Suprapubic skin (tissue), 4 donors: ENCODE results near the gene CFAP161. TPM values are rescaled to one million over a fixed set of nuclear protein-coding genes. Genes with fewer than 3 reads are reported as not detected.

Source experiments
- DNase-seq, 2 donors: peaks; one replicate each; pipeline ENCODE4 v3.0.0-alpha.2; 2019; ENCODE audit warnings: low spot score in 2 of 2
- H3K27ac ChIP-seq: fragments of 200-600 bp; sonication (generic); one replicate; pipeline ENCODE4 v1.5.1; 2019
- H3K27me3 ChIP-seq: fragments of 200-600 bp; sonication (generic); one replicate; pipeline ENCODE4 v1.5.1; 2019
- H3K36me3 ChIP-seq: fragments of 200-600 bp; sonication (generic); one replicate; pipeline ENCODE4 v1.5.1; 2019
- H3K4me1 ChIP-seq: fragments of 200-600 bp; sonication (generic); one replicate; pipeline ENCODE4 v1.5.1; 2019
- H3K4me3 ChIP-seq: fragments of 200-600 bp; sonication (generic); one replicate; pipeline ENCODE4 v1.5.1; 2019; ENCODE audit warnings: mild to moderate bottlenecking
- H3K9me3 ChIP-seq: fragments of 200-600 bp; sonication (generic); one replicate; pipeline ENCODE4 v1.5.1; 2019
- CTCF ChIP-seq, 2 donors: fragments of 200-600 bp in 1 of 2; fragments of 450-650 bp in 1 of 2; sonication (generic) in 1 of 2; IDR thresholded peaks; one replicate each; pipeline ENCODE4 v1.5.1; 2016 to 2019; ENCODE audit warnings: antibody characterized with exemption in 2 of 2, mild to moderate bottlenecking in 1 of 2, moderate library complexity in 1 of 2
- EP300 ChIP-seq: sonication (generic); formaldehyde crosslinking; IDR thresholded peaks from one replicate; pipeline ENCODE4 v1.6.1; 2017; ENCODE audit warnings: antibody characterized with exemption
- POLR2A ChIP-seq, 2 donors: fragments of 450-650 bp; IDR thresholded peaks; one replicate each; pipeline ENCODE4 v1.6.1; 2017; ENCODE audit warnings: antibody characterized with exemption in 2 of 2, mild to moderate bottlenecking in 2 of 2, moderate library complexity in 2 of 2
- POLR2AphosphoS5 ChIP-seq, 3 donors: sonication (generic); formaldehyde crosslinking; IDR thresholded peaks; one replicate each; pipeline ENCODE4 v1.6.1; 2017; ENCODE audit warnings: antibody characterized with exemption in 3 of 3
- WGBS: methylation state at CpG from one replicate; pipeline ENCODE4 v1.1.5; 2018; 5-methylcytosine and 5-hydroxymethylcytosine counted together
- total RNA-seq, 4 donors: library from RNA; depleted of rRNA; stranded (reverse); fragments of >200 nt; gene quantifications; one replicate each; pipeline ENCODE4 v1.1.0, GENCODE V29; 2016

CFAP161 gene
- total RNA-seq, 4 donors from 2014 or later, result 2.3 TPM; not detected in 3

- no peak for DNase-seq
- Histone ChIP-seq H3K27me3 (no peaks in the 10 kb centered on the region), H3K27ac (no peak overlapping the region), H3K36me3 (no peaks in the 10 kb centered on the region), H3K9me3 (no peaks in the 10 kb centered on the region), H3K4me1 (no peaks in the 10 kb centered on the region), H3K4me3 (no peak overlapping the region)
- TF ChIP-seq POLR2AphosphoS5 (IDR thresholded peaks at IDR 0.05), result no peak
- TF ChIP-seq CTCF (IDR thresholded peaks at IDR 0.05), result no peak
- TF ChIP-seq EP300, result no peak
- TF ChIP-seq POLR2A (IDR thresholded peaks at IDR 0.05), result no peak
- 89% methylated on average over 1 of the region's 1 CpG for WGBS
Measured at GRCh38 chr15:81146006-81146405, 11.9 kb downstream of the CFAP161 start.

GRCh38 chr15:81146466-81146865 is 12.4 kb downstream of the CFAP161 start:
- Histone ChIP-seq H3K4me3 (no peak overlapping the region), H3K27ac (no peak overlapping the region), H3K9me3 (no peaks in the 10 kb centered on the region), H3K27me3 (no peaks in the 10 kb centered on the region), H3K4me1 (no peaks in the 10 kb centered on the region), H3K36me3 (no peaks in the 10 kb centered on the region)
- WGBS, result 76% methylated on average over 1 of the region's 1 CpG
- TF ChIP-seq EP300 (no peak), POLR2AphosphoS5 (IDR thresholded peaks at IDR 0.05) (no peak), POLR2A (IDR thresholded peaks at IDR 0.05) (no peak), CTCF (IDR thresholded peaks at IDR 0.05) (no peak)
- no peak for DNase-seq

GRCh38 chr15:81151389-81151788 is 17.3 kb downstream of the CFAP161 start:
- WGBS, result 92% methylated on average over 7 of the region's 7 CpGs
- H3K27me3 ChIP-seq, result no peaks in the 10 kb centered on the region
- H3K4me1 ChIP-seq, result peaks cover 11% of the 10 kb centered on the region
- no peaks in the 10 kb centered on the region for H3K36me3 ChIP-seq
- TF ChIP-seq EP300 (no peak), POLR2AphosphoS5 (IDR thresholded peaks at IDR 0.05) (no peak), POLR2A (IDR thresholded peaks at IDR 0.05) (no peak), CTCF (IDR thresholded peaks at IDR 0.05) (no peak)
- no peak for DNase-seq
- no peak overlapping the region for H3K27ac ChIP-seq
- no peak overlapping the region for H3K4me3 ChIP-seq
- no peaks in the 10 kb centered on the region for H3K9me3 ChIP-seq

- no peak for TF ChIP-seq EP300
- TF ChIP-seq CTCF (IDR thresholded peaks at IDR 0.05), result no peak
- TF ChIP-seq POLR2AphosphoS5 (IDR thresholded peaks at IDR 0.05), result no peak
- TF ChIP-seq POLR2A (IDR thresholded peaks at IDR 0.05), result no peak
- WGBS, result 95% methylated on average over 4 of the region's 4 CpGs
Measured at GRCh38 chr15:81152339-81152738, 18.3 kb downstream of the CFAP161 start.

GRCh38 chr15:81152799-81153198 is 18.7 kb downstream of the CFAP161 start:
- 92% methylated on average over 4 of the region's 4 CpGs for WGBS
- Histone ChIP-seq H3K27ac (no peak overlapping the region), H3K27me3 (no peaks in the 10 kb centered on the region), H3K9me3 (no peaks in the 10 kb centered on the region), H3K4me1 (peaks cover 24% of the 10 kb centered on the region), H3K36me3 (no peaks in the 10 kb centered on the region), H3K4me3 (no peak overlapping the region)
- TF ChIP-seq CTCF (IDR thresholded peaks at IDR 0.05) (no peak), POLR2A (IDR thresholded peaks at IDR 0.05) (no peak), POLR2AphosphoS5 (IDR thresholded peaks at IDR 0.05) (no peak), EP300 (no peak)
- no peak for DNase-seq

More at GRCh38 chr15:81152339-81152738, 18.3 kb downstream of the CFAP161 start:
- no peaks in the 10 kb centered on the region for H3K27me3 ChIP-seq
- H3K27ac ChIP-seq, result no peak overlapping the region
- no peak for DNase-seq
- H3K9me3 ChIP-seq, result no peaks in the 10 kb centered on the region
- no peak overlapping the region for H3K4me3 ChIP-seq
- H3K36me3 ChIP-seq, result no peaks in the 10 kb centered on the region
- H3K4me1 ChIP-seq, result peaks cover 19% of the 10 kb centered on the region
